ENCODE measurements around the gene UBE4A.

Gene UBE4A

DNA sequence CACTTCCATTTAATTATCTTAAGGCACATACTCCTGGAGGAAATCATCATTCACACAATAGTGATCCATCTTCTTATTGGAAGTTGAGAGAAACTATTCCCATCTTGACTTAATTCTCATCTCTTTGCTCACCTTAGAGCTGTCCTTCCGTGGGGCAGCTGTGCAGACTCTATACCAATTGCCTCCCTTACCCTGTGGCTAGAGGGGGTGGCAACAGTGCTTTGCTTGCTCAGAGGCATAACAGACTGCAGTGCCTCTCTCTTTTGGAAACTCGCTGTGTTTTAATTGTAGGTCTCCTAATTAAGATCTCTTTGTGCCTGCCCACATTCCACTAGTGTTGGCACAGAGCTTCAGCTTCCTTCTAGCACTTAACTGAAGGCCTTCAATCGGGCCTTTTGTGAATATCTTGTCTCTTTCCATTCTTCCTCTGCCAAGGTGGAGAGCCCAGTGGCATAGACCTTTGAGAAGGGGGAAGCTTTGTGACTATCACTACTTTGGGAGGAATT lies 82.4 kb downstream of the UBE4A start:
- TF ChIP-seq REST (IDR thresholded peaks at IDR 0.05; ENCODE audit: insufficient replicate concordance, low read depth) (no peak), SPI1 (IDR thresholded peaks at IDR 0.05; ENCODE audit: borderline replicate concordance, low read depth) (no peak), POLR2AphosphoS5 (IDR thresholded peaks at IDR 0.05; ENCODE audit: low read depth) (no peak), CTCF (IDR thresholded peaks at IDR 0.05; ENCODE audit: insufficient read depth, low read length) (no peak), GABPA (IDR thresholded peaks at IDR 0.05; ENCODE audit: low read depth) (no peak)
- H3K27me3 ChIP-seq (ENCODE audit: insufficient read depth, poor library complexity, severe bottlenecking), result no peaks in the 10 kb centered on the region
- no peak for DNase-seq (ENCODE audit: low read depth in 1 of 2, low spot score in 1 of 2)
- no peak overlapping the region for H3K27ac ChIP-seq (replicated peaks)
- H3K4me3 ChIP-seq (replicated peaks; ENCODE audit: insufficient read depth, low read length), result no peak overlapping the region

- no peak for DNase-seq (ENCODE audit: low read depth in 1 of 2, low spot score in 1 of 2)
- Histone ChIP-seq H3K27ac (replicated peaks) (no peak overlapping the region), H3K4me3 (replicated peaks; ENCODE audit: insufficient read depth, low read length) (no peak overlapping the region), H3K27me3 (ENCODE audit: insufficient read depth, poor library complexity, severe bottlenecking) (no peaks in the 10 kb centered on the region)
- no peak for TF ChIP-seq REST (IDR thresholded peaks at IDR 0.05; ENCODE audit: insufficient replicate concordance, low read depth)
- no peak for TF ChIP-seq CTCF (IDR thresholded peaks at IDR 0.05; ENCODE audit: insufficient read depth, low read length)
- no peak for TF ChIP-seq SPI1 (IDR thresholded peaks at IDR 0.05; ENCODE audit: borderline replicate concordance, low read depth)
- no peak for TF ChIP-seq GABPA (IDR thresholded peaks at IDR 0.05; ENCODE audit: low read depth)
- no peak for TF ChIP-seq POLR2AphosphoS5 (IDR thresholded peaks at IDR 0.05; ENCODE audit: low read depth)
These were observed 82.9 kb downstream of the UBE4A start for GRCh38 chr11:118442301-118442700.

- Histone ChIP-seq H3K4me3 (replicated peaks; ENCODE audit: insufficient read depth, low read length) (no peak overlapping the region), H3K27me3 (ENCODE audit: insufficient read depth, poor library complexity, severe bottlenecking) (no peaks in the 10 kb centered on the region), H3K27ac (replicated peaks) (no peak overlapping the region)
- no peak for DNase-seq (ENCODE audit: low read depth in 1 of 2, low spot score in 1 of 2)
- no peak for TF ChIP-seq GABPA (IDR thresholded peaks at IDR 0.05; ENCODE audit: low read depth)
- no peak for TF ChIP-seq CTCF (IDR thresholded peaks at IDR 0.05; ENCODE audit: insufficient read depth, low read length)
- no peak for TF ChIP-seq POLR2AphosphoS5 (IDR thresholded peaks at IDR 0.05; ENCODE audit: low read depth)
- TF ChIP-seq REST (IDR thresholded peaks at IDR 0.05; ENCODE audit: insufficient replicate concordance, low read depth), result no peak
- TF ChIP-seq SPI1 (IDR thresholded peaks at IDR 0.05; ENCODE audit: borderline replicate concordance, low read depth), result no peak
These were observed 83.6 kb downstream of the UBE4A start for GRCh38 chr11:118442908-118443589.

Data from HL-60 (cell line).